OCI-LY3 (cell line): Measurements from ENCODE around the gene CD4.

ENCODE experiments used
- CTCF ChIP-seq: fragments of 200-600, 300-600 bp; sonication (generic); IDR thresholded peaks from 2 replicates; pipeline ENCODE4 v1.5.1; 2014; ENCODE audit warnings: antibody characterized with exemption, low read length, low read depth
- EZH2phosphoT487 ChIP-seq: fragments of 200-600 bp; shearing (Covaris generic); IDR thresholded peaks from 2 replicates; pipeline ENCODE4 v1.6.1; 2018; ENCODE audit warnings: antibody characterized with exemption, mixed run types, low read depth

DNA sequence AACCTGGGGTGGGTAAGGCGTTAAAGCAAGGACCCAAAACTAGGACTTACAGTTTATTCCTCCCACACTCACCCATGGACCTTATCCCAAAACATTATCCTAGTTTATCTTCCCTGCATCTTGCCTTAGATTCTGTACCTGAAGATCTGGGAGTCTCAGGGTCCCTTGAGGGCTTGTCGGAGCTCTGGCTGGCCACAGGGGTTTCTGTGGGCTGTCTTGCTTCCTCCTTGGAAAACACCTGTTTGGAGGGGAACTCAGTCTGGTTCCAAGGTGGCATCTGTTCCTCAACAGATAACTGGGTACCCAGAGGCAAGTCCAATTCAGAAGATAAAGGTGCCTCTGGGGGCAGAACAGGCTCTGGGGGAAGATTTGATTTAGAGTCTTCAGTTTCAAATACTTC, 60.1 kb downstream of the CD4 start:
- no peak for TF ChIP-seq CTCF
- no peak for TF ChIP-seq EZH2phosphoT487
